Activated T-cell treated with anti-CD3 and anti-CD28 coated beads, Interleukin-2, amount 50 U/mL, for 72 hours (primary cell): ENCODE measurements around the gene HS6ST3. TPM values are rescaled to one million over a fixed set of nuclear protein-coding genes. Genes with fewer than 3 reads are reported as not detected.

Source experiments
- ATAC-seq, 2 donors: fragments of 150-1000 bp; cut with Tn5 transposase; replicated peaks in 1 of 2; 2 replicates each; pipeline ENCODE4 v1.10.0; 2021; ENCODE audit warnings: moderate library complexity in 2 of 2, mild to moderate bottlenecking in 1 of 2
- DNase-seq, 2 donors: peaks; one replicate each; pipeline ENCODE4 v3.0.0; 2021 to 2022; ENCODE audit warnings: mixed read lengths in 1 of 2
- H3K27ac Mint-ChIP-seq: one replicate; pipeline ENCODE4 v1.8.0; 2022; ENCODE audit warnings: mild to moderate bottlenecking, moderate library complexity, mixed read lengths
- H3K27me3 Mint-ChIP-seq: one replicate; pipeline ENCODE4 v1.8.0; 2022; ENCODE audit warnings: low read depth, mixed read lengths
- H3K36me3 Mint-ChIP-seq, 2 donors: one replicate each; pipeline ENCODE4 v1.8.0; 2022; ENCODE audit warnings: mixed read lengths in 2 of 2, mild to moderate bottlenecking in 1 of 2; ENCODE audit not compliant: insufficient read depth in 2 of 2
- H3K4me1 Mint-ChIP-seq: one replicate; pipeline ENCODE4 v1.8.0; 2022; ENCODE audit warnings: low read depth, mixed read lengths
- H3K4me3 Mint-ChIP-seq, 2 donors: one replicate each; pipeline ENCODE4 v1.8.0; 2022; ENCODE audit warnings: mild to moderate bottlenecking in 2 of 2, mixed read lengths in 2 of 2, moderate library complexity in 2 of 2
- H3K9me3 Mint-ChIP-seq, 2 donors: one replicate each; pipeline ENCODE4 v1.8.0; 2022; ENCODE audit warnings: mixed read lengths in 2 of 2
- total RNA-seq, 2 donors: library from RNA; stranded (reverse); gene quantifications; one replicate each; pipeline ENCODE4 v1.2.3, GENCODE V29; 2022

HS6ST3 gene
- total RNA-seq, 2 donors from 2014 or later = not detected

GRCh38 chr13:96238861-96239260, 149.0 kb downstream of the HS6ST3 start:
- ATAC-seq (no peak), DNase-seq (no peak)
- no peaks in the 10 kb centered on the region for H3K27me3 Mint-ChIP-seq
- no peaks in the 10 kb centered on the region for H3K4me1 Mint-ChIP-seq
- no peaks in the 10 kb centered on the region for H3K36me3 Mint-ChIP-seq
- H3K27ac Mint-ChIP-seq = no peak overlapping the region
- H3K4me3 Mint-ChIP-seq = no peak overlapping the region
- H3K9me3 Mint-ChIP-seq = peaks cover 0 to 2% of the 10 kb centered on the region in 2 donors

- ATAC-seq = no peak
- Mint-ChIP-seq H3K27ac (no peak overlapping the region), H3K36me3 (no peaks in the 10 kb centered on the region), H3K9me3 (peaks cover 0 to 1% of the 10 kb centered on the region in 2 donors), H3K4me1 (no peaks in the 10 kb centered on the region), H3K27me3 (no peaks in the 10 kb centered on the region), H3K4me3 (no peak overlapping the region)
- DNase-seq = no peak
Measured at GRCh38 chr13:96243376-96243775, 153.5 kb downstream of the HS6ST3 start.

- Mint-ChIP-seq H3K4me3 (no peak overlapping the region), H3K4me1 (no peaks in the 10 kb centered on the region)
Measured at GRCh38 chr13:96248103-96248502, 158.2 kb downstream of the HS6ST3 start.

DNA sequence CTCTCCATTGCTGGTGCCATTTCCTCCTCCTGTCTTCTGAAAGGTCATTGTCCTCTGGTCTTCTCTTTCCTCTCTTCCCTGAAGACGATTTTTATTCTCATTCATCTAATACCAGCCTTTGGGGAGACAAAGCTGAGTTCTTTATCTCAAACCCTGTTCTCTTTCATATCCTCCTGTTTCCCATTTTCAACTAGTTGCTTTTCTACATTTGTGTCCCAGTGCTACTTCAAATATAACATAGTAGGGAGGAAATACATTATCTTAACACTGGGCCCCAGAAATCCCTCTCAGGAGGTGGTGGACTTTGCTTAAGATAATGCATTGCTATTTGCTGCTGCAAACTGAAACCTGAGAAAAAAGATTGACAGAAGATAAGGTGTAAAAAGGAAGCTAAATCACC, 159.1 kb downstream of the HS6ST3 start:
- DNase-seq (no peak), ATAC-seq (no peak)
- H3K4me1 Mint-ChIP-seq = no peaks in the 10 kb centered on the region
- peaks cover 0 to 3% of the 10 kb centered on the region in 2 donors for H3K9me3 Mint-ChIP-seq
- no peaks in the 10 kb centered on the region for H3K36me3 Mint-ChIP-seq
- no peak overlapping the region for H3K27ac Mint-ChIP-seq
- no peaks in the 10 kb centered on the region for H3K27me3 Mint-ChIP-seq
- no peak overlapping the region for H3K4me3 Mint-ChIP-seq

More at GRCh38 chr13:96248103-96248502, 158.2 kb downstream of the HS6ST3 start:
- Mint-ChIP-seq H3K36me3 (no peaks in the 10 kb centered on the region), H3K27me3 (no peaks in the 10 kb centered on the region), H3K9me3 (peaks cover 0 to 3% of the 10 kb centered on the region in 2 donors), H3K27ac (no peak overlapping the region)
- DNase-seq = no peak
- no peak for ATAC-seq

DNA sequence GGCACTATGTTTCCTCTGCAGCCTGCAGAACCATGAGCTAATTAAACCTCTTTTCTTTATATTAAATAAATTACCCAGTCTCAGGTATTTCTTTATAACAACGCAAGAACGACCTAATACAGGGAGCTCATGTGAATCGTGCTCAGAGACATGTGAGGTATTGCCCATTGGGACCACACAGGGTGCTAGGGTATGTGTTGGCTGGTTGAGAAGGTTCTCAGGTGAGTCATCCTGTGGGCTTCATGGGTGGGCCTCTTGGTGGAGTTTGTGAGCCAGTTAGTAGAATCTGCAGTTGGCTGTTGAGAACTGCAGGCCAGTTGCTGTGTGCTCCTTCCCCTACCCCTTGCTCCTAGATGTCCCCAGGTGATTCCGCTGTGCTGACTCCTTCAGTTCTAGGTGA, 163.0 kb downstream of the HS6ST3 start:
- no peak for DNase-seq
- H3K9me3 Mint-ChIP-seq = peaks cover 0 to 2% of the 10 kb centered on the region in 2 donors
- H3K4me1 Mint-ChIP-seq = no peaks in the 10 kb centered on the region
- no peak for ATAC-seq
- H3K36me3 Mint-ChIP-seq = peaks cover 0 to 3% of the 10 kb centered on the region in 2 donors
- H3K4me3 Mint-ChIP-seq = no peak overlapping the region
- H3K27me3 Mint-ChIP-seq = no peaks in the 10 kb centered on the region
- H3K27ac Mint-ChIP-seq = no peak overlapping the region

DNA sequence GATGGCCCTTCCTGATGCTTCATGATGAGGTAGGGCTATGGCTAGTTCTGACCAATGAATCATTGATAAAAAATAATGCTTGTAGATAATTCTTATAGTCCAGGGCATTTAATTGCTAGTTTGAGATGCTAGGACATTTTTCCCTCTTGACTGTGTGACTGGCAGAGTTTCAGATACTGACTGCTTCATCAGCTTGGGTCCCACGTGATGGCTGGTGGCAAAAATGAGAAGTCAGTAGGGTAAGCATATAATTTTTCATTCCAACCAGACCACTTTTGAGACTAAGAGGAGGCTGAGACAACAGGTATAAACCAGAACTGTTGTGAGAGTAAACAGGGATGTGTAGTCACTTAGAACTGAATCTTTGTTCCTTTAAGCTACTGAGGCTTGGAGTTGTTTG, 183.3 kb downstream of the HS6ST3 start:
- no peak overlapping the region for H3K27ac Mint-ChIP-seq
- H3K4me1 Mint-ChIP-seq = no peaks in the 10 kb centered on the region
- no peak for DNase-seq
- ATAC-seq = no peak
- H3K9me3 Mint-ChIP-seq = peaks cover 2 to 5% of the 10 kb centered on the region in 2 donors
- no peak overlapping the region for H3K4me3 Mint-ChIP-seq
- H3K27me3 Mint-ChIP-seq = no peaks in the 10 kb centered on the region
- no peaks in the 10 kb centered on the region for H3K36me3 Mint-ChIP-seq

DNA sequence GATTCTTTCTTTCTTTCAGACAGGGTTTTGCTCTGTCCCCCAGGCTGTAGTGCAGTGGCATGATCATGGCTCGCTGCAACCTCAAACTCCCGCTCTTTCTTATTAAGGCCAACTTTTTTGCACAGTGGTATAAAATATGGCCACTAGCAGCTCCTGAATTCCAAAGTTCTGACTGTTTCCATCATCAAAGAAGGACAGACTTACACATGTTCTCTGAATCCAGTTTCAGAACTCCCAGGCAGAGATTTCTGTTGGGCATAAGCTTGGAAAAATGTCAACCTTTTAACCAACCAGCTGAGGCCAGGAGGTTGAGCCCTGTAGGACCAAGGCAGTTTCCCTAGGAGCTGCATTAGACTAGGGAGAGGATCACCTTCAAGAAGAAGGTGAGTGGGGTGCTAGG, 184.1 kb downstream of the HS6ST3 start:
- Mint-ChIP-seq H3K9me3 (peaks cover 2 to 5% of the 10 kb centered on the region in 2 donors), H3K27ac (no peak overlapping the region), H3K4me1 (no peaks in the 10 kb centered on the region), H3K4me3 (no peak overlapping the region), H3K27me3 (no peaks in the 10 kb centered on the region), H3K36me3 (no peaks in the 10 kb centered on the region)
- DNase-seq = no peak
- no peak for ATAC-seq

DNA sequence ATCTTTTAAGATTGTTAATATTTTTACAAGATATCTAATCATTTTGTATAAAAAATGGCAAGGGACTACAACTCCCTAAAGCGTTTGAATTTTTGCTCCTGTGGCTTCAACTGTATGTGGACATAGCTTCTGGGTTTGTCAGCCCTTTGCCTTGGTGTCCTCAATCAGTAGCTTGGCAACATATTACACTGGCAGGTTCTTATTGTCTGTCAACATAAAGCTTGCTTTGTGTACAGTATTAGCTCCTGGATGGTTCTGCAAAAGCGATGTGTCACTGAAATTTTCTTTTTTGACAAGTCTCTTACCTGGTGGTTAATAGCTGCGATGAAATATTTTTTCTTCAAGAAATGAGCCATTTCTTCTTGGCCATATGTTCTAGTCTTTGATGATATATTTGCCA, 190.0 kb downstream of the HS6ST3 start:
- no peak for DNase-seq
- Mint-ChIP-seq H3K27me3 (no peaks in the 10 kb centered on the region), H3K9me3 (peaks cover 2 to 10% of the 10 kb centered on the region in 2 donors), H3K36me3 (no peaks in the 10 kb centered on the region), H3K4me3 (no peak overlapping the region), H3K27ac (no peak overlapping the region), H3K4me1 (no peaks in the 10 kb centered on the region)
- no peak for ATAC-seq

DNA sequence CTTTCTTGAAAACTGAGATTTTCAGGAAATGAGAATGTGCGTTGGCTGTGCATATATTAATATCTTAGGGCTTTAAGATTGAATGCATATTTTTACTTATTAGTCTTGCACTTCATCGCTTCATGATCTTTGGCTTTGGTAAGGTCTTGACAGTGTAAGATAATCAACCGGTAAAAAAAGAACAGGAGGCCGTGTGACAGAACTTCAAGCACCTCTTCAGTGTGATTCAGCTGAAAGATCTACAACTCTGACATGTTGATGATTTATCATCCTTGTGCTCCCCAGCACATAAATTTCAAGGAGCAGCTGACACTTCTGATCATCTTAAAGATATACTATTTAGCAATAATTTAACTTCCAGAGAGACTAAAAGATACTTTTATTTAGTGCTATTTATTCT, 195.1 kb downstream of the HS6ST3 start:
- Mint-ChIP-seq H3K27ac (no peak overlapping the region), H3K36me3 (no peaks in the 10 kb centered on the region), H3K4me3 (no peak overlapping the region), H3K4me1 (no peaks in the 10 kb centered on the region), H3K9me3 (peaks cover 2 to 5% of the 10 kb centered on the region in 2 donors), H3K27me3 (no peaks in the 10 kb centered on the region)
- ATAC-seq = no peak
- DNase-seq = no peak

DNA sequence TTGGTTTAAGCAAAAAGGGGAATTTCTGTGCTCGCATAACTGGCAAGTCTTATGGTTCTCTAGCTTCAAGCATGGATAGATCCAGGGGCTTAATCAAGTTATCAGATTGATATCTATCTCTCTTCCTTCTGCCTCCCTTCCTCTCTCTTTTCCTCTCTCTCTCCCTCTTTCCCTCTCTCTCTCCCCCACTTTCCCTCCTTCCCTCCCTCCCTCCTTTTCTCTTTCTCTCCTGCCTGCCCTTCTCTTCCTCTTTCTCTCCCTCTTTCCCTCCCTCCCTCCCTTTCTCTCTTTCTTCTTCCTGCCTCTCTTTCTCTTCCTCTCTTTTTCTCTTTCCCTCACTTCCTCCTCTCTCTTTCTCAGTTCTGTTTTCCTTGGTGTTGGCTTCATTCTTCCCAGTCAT, 195.8 kb downstream of the HS6ST3 start:
- ATAC-seq (no peak), DNase-seq (no peak)
- H3K4me3 Mint-ChIP-seq = no peak overlapping the region
- no peaks in the 10 kb centered on the region for H3K4me1 Mint-ChIP-seq
- no peaks in the 10 kb centered on the region for H3K27me3 Mint-ChIP-seq
- no peak overlapping the region for H3K27ac Mint-ChIP-seq
- peaks cover 4 to 5% of the 10 kb centered on the region in 2 donors for H3K9me3 Mint-ChIP-seq
- H3K36me3 Mint-ChIP-seq = no peaks in the 10 kb centered on the region

- Mint-ChIP-seq H3K4me1 (no peaks in the 10 kb centered on the region), H3K36me3 (no peaks in the 10 kb centered on the region), H3K27ac (no peak overlapping the region), H3K9me3 (peaks cover 4 to 14% of the 10 kb centered on the region in 2 donors), H3K4me3 (no peak overlapping the region), H3K27me3 (no peaks in the 10 kb centered on the region)
- ATAC-seq = no peak
- DNase-seq = no peak
Measured at GRCh38 chr13:96294930-96295881, 205.3 kb downstream of the HS6ST3 start.

GRCh38 chr13:96297360-96297759, 207.5 kb downstream of the HS6ST3 start:
- no peak overlapping the region for H3K4me3 Mint-ChIP-seq
- no peak overlapping the region for H3K27ac Mint-ChIP-seq
- no peaks in the 10 kb centered on the region for H3K4me1 Mint-ChIP-seq
- no peaks in the 10 kb centered on the region for H3K36me3 Mint-ChIP-seq
- DNase-seq (no peak), ATAC-seq (no peak)
- H3K9me3 Mint-ChIP-seq = peaks cover 4 to 10% of the 10 kb centered on the region in 2 donors
- no peaks in the 10 kb centered on the region for H3K27me3 Mint-ChIP-seq

- no peaks in the 10 kb centered on the region for H3K4me1 Mint-ChIP-seq
- H3K9me3 Mint-ChIP-seq = peaks cover 1 to 10% of the 10 kb centered on the region in 2 donors
- H3K36me3 Mint-ChIP-seq = no peaks in the 10 kb centered on the region
- ATAC-seq (no peak), DNase-seq (no peak)
- H3K4me3 Mint-ChIP-seq = no peak overlapping the region
- no peak overlapping the region for H3K27ac Mint-ChIP-seq
- H3K27me3 Mint-ChIP-seq = no peaks in the 10 kb centered on the region
Measured at GRCh38 chr13:96299235-96299634, 209.3 kb downstream of the HS6ST3 start.

DNA sequence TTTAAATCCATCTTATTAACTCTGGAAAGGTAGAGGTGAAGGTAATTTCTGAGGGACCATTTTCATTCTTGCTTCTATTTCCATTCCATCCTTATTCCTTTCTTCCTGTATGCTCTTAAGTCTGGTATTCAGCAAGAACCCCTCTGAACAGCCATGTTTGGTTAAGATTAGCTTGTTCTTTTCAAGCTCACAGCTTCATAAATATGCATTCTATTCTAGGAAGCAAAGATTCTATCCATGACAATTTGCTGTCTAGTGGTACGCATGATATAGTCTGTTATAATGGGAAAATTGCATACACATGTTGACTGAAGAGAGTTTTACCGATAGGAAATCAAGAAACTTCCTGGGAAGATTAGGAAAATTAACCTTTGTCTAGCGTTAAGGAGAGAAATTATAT, 218.7 kb downstream of the HS6ST3 start:
- Mint-ChIP-seq H3K4me1 (no peaks in the 10 kb centered on the region), H3K4me3 (no peak overlapping the region), H3K27me3 (no peaks in the 10 kb centered on the region), H3K9me3 (peaks cover 4 to 5% of the 10 kb centered on the region in 2 donors), H3K36me3 (no peaks in the 10 kb centered on the region), H3K27ac (no peak overlapping the region)
- no peak for ATAC-seq
- no peak for DNase-seq
